NCI-H1694 treated with DMSO at 0.1 percent for 48 hours (cell line): ENCODE results near the gene AGRN.
"Not testable (repeated sequence)": the region's sequence is repeated elsewhere in the genome, so short reads cannot be mapped to it uniquely, and the experiment has no call there.

ENCODE experiments used
- DNase-seq: peaks from one replicate; lab custom pipeline; 2025; lab: John Stamatoyannopoulos, UW

AGRN gene

GRCh38 chr1:1067284-1067859 is 47.5 kb downstream of the AGRN start:
- no peak for DNase-seq

GRCh38 chr1:1067860-1068516 is 48.1 kb downstream of the AGRN start:
- no peak for DNase-seq

- no peak for DNase-seq
Observed at GRCh38 chr1:1068517-1069055, 48.7 kb downstream of the AGRN start.

GRCh38 chr1:1069056-1069710 is 49.3 kb downstream of the AGRN start:
- DNase-seq = peak; percentile 18

GRCh38 chr1:1069711-1070676 is 50.1 kb downstream of the AGRN start:
- no peak for DNase-seq

DNA sequence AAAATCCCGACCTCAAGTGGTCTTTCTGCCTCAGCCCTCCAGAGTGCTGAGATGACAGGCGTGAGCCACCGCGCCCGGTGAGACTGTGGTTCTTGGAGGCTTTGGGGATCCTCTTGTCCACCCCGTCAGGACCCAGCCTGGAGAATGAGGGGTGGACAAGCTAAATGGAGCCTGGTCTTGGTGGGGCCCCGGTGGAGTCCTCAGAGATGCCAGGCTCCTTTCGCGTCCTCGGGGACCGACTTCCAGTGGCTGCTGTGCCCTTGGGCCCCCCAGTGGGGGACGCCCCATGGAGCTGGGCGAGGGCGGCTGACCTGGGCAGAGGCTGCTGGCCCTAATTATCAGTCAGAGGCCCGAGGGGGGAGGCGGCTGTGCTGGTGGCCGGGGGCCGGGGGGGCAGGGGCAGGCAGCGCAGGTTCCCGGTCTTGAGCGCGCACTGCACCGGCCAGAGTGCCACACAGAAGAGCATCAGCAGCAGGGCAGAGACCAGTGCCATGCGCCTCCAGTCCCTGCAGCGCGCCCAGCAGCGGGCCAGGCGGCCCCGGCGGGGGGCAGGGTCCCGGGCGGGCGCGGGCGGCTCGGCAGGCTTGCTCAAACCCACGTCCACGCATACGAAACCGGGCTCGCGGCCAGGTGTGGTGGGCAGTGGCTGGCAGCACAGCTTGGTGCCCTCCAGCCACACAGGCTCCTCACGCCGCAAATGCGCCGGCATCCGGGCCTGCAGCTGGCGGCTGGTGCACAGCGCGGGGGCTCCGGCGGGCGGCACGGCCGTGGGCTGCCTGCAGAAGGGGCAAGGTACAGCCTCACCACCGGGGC is 51.8 kb downstream of the AGRN start:
- DNase-seq = no peak

DNA sequence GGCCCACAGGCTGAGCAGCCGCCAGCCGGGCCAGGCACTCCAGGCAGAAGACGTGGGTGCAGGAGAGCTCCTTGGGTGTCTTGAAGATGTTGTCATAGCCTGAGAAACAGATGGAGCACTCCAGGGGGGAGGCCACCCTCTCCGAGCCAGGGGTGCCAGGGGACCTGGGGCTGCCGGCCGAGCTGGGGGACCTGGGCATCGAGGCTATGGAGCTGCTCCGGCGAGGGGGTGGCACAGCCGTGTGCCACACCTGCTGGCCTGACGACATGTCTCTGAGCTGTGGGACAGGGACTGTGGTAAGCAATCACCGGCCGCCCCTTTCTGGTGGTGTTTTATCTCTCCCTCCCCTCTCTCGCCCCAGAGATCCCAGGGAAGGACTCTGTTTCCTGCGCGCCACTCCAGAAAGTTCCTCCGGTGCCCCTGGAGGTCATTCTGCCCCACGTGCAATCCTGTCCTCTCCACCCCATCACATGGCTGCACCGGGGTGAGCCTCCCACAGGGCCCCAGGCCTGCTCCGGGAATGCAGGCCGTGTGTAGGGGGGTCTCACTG is 52.5 kb downstream of the AGRN start:
- no peak for DNase-seq

DNA sequence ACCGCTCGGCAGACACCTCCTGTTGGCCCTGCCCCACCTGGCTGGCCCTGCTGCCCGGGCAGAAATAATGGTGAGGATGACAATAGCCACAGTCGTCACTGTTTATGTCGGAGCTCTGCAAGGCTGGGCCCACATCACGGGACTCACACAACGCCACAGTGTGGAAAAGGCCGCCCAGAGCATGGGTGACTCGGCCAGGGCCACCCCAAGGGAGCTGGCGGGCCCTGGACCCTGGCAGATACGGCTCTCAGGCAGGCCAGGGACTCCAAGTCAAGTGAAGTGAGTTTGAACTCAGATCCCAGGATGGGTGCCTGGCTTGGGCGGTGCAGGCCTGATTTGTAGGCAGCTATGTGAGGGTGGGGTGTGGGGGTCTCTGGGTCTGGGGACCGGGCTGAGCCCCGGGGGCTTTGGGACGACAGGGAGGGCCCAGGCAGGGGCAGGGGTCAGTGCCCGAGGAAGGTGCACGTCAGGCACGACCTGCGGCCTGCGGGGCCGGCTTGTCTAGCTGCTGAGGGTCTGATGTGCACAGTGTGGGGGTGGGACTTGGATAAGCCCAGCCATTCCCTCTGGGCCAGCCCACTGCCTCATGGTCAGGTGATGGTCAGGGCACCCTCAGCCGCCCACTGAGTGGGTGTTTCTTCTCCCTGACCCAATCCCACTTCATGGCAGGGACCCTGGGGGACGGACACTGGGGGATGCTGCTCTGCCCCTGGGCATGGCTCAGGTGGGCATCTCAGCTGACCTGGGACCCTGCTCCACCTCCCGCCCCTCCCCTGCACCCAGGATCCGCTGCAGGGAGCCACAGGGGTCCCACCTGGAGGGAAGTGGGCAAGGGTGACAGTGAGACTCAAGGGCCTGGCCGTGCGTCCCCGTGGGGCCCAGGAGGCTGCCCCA is 53.2 kb downstream of the AGRN start:
- no peak for DNase-seq

GRCh38 chr1:1073743-1074587 is 54.0 kb downstream of the AGRN start, which contains the start of gene RNF223:
RNF223 (minus strand) TSS chr1:1074306; CDS start chr1:1072566, 1,740 bp downstream.
- no peak for DNase-seq

GRCh38 chr1:1074631-1075147 is 54.8 kb downstream of the AGRN start:
- DNase-seq = no peak

- DNase-seq = no peak
Observed at GRCh38 chr1:1075148-1075935, 55.4 kb downstream of the AGRN start.

DNA sequence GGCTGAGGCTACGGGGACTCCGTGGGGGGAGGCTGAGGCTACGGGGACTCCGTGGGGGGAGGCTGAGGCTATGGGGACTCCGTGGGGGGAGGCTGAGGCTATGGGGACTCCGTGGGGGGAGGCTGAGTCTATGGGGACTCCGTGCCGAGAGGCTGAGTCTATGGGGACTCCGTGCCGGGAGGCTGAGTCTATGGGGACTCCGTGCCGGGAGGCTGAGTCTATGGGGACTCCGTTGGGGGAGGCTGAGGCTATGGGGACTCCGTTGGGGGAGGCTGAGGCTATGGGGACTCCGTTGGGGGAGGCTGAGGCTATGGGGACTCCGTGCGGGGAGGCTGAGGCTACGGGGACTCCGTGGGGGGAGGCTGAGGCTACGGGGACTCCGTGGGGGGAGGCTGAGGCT is 57.5 kb downstream of the AGRN start:
- DNase-seq = not testable (repeated sequence)

DNA sequence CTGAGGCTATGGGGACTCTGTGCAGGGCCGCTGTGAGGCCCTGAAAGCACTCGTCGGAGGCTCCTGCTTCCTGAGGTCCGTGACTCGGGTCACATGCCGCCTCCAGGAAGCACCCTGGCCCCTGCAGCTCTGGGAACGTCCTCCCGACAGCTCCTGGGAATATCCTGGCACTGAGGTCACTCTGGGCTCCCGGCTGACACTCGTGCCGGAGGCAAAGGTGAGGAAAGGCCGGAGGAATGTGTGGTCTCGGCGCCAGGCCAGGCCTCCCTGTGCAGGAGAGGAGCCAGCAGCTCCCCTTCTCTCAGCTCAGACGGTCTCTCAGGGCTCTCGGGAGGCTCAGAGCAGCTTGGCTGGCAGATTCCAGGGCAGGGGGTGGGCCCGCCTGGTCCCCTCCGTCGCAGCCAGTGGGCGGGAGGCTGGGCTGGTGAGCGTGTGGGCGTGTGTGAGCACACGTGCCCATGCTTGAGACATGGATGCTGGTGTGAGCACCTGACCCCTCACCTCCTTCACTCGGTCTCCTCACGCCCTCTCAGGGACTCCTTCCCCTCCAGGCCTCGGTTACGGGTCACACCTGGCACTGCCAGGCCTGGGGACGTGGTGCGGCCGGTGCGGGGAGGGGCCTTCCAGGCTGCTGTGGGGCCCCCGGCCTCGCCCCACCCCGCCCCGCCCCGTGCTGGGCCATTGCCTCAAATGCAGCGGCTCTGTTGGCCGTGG is 59.6 kb downstream of the AGRN start:
- peak; percentile 31 for DNase-seq

- DNase-seq = no peak
Observed at GRCh38 chr1:1080122-1080757, 60.3 kb downstream of the AGRN start.

DNA sequence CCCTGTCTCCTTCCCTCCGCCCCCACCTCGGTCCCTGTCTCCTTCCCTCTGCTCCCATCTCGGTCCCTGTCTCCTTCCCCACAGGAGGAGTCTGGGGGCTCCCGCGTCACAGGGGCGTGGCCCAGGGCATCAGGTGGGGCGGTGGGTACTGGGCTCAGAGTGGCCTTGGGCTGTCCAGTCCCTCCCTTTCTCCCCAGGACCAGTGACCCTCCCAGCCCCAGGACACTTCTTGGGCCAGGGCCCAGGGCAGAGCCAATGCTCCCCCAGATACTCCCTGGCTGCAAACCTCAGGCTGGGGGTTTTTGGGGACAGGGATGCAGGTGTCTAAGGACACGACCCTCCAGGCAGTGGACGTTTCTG is 61.0 kb downstream of the AGRN start:
- no peak for DNase-seq
